GM18907 (cell line): ENCODE results near the gene KHDC1.
A peak's percentile ranks its signal among the peaks of the same experiment; 100 is the strongest.
"Not testable (repeated sequence)": the region's sequence is repeated elsewhere in the genome, so short reads cannot be mapped to it uniquely, and the experiment has no call there.

Experiments used
- ATAC-seq: cut with Tn5 transposase; IDR thresholded peaks from one replicate; pipeline ENCODE4 v1.9.1; 2021; ENCODE audit warnings: mild to moderate bottlenecking, moderate library complexity; ENCODE audit not compliant: unreplicated experiment

Gene KHDC1, protein sequence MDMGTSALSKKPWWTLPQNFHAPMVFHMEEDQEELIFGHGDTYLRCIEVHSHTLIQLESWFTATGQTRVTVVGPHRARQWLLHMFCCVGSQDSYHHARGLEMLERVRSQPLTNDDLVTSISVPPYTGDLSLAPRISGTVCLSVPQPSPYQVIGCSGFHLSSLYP

DNA sequence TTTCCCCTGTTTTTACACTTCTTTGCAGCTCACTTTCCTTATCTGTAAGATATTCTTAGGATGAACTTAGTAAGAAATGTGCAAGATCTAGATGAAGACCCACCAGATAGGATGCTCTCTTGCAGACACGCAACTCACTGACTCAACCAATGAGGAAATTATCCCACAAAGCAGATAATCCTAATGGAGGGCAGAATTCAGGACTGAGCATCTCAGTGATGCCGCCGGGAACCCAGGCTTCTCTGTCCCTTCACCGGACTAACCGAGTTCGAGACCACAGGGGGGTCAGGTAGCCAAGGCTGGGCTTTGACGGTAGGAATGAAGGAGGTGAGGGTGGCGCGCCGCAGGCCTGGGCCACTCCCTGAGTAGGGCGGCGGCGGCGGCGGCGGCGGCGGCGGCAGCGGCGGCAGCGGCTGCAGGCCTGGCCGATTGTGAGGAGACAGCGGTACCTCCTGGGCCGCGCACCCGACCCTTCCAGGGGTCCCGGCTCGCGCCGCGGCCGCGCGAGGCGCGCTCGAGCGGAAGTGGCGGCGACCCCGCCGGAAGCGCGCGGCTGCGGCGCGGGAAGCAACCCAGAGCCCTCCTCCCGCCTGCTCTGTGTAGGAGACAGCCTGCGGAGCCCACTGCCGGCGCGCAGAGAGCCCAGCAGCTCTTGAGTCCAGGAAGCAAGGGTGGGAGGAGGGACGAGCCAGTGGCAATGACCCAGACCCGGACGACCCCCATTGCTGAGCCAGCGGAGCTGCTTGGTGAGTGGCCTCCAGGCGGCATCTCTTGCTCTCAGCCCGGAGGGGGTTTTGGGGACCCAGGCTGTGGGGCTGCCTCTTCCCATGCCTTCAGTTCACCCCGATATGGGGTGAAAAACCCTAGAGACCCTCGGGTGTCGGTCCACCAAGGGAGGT, at the start of gene KHDC1:
Gene KHDC1, minus strand, starts transcription at position 526 of the 899 bp plus-strand sequence. CDS start 20,679 bp downstream, outside the sequence.
- ATAC-seq = peak; percentile 94

DNA sequence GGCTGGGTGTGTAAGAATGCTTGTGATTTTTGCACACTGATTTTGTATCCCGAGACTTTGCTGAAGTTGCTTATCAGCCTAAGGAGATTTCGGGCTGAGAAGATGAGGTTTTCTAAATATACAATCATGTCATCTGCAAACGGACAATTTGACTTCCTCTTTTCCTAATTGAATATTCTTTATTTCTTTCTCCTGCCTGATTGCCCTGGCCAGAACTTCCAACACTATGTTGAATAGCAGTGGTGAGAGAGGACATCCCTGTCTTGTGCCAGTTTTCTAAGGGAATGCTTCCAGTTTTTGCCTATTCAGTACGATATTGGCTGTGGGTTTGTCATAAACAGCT, 47.5 kb upstream of the KHDC1 start:
- not testable (repeated sequence) for ATAC-seq

DNA sequence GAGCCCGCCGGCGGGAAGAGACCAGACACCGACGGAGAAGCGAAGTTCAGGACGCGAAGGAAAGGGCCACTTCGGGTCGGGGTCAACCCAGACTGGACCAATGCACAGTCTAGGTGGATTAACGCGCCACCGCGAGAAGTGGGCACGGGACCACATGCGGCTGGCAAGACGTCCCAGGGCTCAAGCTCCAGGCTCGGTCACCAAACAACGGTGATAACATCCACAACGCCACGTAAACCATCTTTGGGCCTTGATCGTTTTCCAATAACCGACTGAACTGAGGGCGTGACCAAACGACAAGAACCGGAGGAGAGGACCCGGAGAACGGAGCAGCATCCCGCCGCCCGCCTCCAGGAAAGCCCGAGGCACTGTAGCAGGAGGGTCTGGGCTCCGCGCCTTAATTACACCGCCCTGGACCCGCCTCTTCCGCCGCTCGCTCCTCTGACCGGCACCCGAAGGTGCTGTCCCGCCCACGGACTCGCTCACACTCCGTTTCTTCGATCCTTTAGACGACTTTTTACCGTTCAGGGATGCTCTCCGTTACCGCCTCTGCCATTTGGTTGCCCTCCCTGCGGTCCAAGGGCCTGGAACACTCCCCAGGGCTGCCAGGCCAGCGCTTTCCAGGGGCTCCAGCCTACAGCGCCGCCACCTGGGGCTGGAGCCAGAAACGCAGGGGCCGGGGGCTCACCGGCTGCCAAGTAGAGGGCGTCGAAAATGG, 46.9 kb upstream of the KHDC1 start:
- ATAC-seq = peak; percentile 99

DNA sequence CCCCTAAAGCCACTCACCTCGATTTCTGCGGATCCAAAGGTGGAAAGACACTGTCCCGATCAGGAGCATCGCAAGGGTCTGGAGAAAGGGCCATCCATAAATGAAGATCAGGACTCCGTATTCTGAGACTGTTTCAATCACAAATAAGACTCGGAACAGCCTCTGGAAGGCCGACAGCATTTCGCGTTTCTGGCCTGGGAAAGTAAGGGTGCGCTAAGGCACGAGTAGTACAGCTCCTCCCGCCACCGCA, 46.5 kb upstream of the KHDC1 start:
- no peak for ATAC-seq

DNA sequence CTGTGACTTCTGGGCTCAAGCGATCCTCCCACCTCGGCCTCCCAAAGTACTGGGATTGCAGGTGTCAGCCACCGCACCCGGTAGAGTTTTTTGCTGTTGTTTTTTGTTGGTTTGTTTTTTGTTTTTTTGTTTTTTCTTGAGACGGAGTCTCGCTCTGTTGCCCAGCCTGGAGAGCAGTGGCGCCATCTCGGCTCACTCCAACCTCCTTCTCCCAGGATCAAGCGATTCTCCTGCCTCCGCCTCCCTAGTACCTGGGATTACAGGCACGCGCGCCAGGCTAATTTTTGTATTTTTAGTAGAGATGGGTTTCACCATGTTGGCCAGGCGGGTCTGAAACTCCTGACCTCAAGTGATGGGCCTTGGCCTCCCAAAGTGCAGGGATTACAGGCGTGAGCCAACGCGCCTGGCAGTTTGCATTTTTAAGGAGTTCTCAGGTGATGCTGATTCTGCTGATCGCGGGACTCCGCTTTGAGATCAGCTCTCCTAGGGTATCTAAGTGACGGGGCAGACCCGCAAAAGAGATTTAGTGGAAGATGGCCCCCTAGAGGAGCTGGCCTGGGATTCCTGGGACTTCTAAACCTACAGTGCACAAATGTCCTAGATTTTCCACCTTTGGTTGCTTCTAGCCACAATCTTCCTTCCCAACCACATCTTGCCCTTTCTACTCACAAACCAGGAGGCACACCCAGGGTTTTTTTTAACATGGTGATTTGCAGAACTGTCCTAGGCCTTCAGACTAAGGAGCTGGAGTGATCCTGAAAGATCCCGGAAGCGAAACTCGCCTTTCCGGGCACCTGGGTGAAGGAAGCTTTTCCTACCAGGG, 45.9 kb upstream of the KHDC1 start:
- ATAC-seq = no peak

DNA sequence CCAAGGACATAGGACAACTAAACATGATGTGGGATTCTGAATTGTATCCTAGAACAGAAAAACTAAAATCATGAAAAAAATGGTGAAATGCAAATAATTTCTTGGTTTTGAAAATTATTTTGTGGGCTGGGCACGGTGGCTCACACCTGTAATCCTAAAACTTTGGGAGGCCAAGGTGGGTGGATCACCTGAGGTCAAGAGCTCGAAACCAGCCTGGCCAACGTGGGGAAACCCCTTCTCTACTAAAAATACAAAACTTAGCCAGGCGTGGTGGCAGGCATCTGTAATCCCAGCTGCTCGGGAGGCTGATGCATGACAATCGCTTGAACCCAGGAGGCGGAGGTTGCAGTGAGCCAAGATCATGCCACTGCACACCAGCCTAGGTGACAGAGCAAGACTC, 40.8 kb upstream of the KHDC1 start:
- ATAC-seq = not testable (repeated sequence)

DNA sequence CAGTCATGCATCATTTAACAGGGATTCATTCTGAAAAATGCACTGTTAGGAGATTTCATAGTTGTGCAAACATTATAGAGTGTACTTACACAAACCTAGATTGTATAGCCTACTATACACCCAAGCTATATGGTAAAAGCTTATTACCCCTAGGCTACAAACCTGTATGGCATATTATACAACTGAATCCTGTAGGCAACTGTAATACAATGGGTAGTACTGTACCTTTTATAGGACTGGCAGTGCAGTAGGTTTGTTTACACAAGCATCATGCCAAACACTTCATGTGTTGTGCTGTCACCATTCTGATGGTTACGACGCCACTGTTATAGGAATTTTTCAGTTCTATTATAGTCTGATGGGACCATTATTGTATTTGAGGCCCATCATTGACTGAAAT, 39.3 kb upstream of the KHDC1 start:
- ATAC-seq = no peak

DNA sequence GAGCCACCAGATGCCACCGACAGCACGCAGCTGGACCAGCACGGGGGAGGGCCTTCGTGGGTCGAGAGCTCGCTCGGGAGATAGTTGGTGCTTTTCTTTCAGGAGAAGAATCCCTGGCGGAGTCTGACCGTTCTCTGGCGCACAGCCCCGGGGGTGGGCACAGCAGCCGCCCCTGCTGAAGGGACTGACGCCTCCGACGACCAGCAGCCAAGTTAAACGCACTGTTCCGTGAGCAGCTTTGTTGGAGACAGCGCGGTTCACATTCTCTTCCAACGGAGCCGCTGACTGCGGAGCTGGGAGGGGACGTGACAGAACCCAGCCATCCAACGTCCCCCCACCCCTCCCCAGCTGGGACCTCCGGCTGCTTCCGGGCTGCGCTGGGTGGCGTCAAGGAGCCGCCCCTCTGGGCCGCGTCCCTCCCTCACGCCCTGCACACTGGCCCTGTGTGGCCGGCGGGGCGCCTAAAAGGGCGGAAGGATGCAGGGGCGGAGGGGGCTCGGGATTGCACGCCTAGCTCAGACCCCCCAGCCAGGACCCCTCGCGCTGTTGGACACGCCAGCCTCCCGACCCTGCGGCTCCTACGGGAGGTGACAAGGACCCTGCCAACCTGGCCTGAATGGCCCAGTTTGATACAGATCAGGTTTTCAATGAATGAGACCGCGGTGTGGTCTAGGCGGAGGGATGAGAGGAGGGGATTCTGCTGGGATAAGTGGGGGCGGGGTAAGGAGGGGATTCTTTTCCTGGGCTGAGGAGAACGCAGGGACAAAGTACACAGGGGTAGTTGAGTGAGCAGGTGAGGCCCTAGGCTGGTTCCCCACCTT, 36.4 kb upstream of the KHDC1 start:
- ATAC-seq = no peak

DNA sequence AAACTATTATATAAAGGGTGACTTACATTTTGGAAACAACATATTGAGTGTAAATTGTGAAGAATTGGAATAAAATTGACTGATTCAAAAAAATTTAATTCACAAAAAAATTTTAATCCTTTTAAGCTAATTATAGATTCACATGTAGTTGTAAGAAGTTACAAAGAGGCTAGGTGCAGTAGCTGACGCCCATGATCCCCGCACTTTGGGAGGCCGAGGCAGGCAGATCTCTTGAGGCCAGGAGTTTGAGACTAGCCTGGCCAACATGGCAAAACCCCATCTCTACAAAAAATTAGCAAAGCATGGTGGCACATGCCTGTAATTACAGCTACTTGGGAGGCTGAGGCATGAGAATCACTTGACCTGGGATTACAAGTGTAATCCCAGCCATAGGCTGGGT, 30.3 kb upstream of the KHDC1 start:
- no peak for ATAC-seq

DNA sequence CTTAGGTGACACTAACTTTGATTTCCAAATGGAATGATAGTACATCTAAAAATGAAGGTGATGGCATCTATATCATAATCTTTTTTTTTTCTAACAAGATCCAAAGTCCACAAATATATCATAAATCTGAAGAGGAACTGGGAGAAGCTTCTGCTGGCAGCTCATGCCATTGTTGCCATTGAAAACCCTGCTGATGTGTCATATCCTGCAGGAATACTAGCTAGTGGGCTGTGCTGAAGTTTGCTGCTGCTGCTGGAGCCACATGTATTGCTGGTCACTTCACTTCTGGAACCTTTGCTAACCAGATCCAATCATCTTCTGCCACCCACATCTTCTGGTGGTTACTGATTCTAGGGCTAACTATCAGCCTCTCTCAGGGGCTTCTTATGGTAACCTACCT, 27.4 kb upstream of the KHDC1 start:
- no peak for ATAC-seq

DNA sequence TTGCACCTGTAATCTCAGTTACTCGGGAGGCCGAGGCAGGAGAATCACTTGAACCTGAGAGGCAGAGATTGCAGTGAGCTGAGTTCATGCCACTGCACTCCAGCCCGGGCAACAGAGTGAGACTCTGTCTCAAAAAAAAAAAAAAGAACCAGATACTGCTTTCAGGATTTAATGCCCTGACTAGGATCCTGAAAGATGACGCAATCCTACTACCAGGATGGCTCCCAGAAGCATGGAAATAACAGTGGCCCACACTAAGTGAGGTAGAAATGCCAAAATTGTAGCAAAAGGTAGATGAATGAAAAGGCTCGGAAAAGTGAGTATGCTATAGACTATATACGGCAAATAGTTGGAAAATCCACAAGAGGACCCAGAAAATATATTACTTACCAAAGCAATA, 23.8 kb upstream of the KHDC1 start:
- no peak for ATAC-seq

DNA sequence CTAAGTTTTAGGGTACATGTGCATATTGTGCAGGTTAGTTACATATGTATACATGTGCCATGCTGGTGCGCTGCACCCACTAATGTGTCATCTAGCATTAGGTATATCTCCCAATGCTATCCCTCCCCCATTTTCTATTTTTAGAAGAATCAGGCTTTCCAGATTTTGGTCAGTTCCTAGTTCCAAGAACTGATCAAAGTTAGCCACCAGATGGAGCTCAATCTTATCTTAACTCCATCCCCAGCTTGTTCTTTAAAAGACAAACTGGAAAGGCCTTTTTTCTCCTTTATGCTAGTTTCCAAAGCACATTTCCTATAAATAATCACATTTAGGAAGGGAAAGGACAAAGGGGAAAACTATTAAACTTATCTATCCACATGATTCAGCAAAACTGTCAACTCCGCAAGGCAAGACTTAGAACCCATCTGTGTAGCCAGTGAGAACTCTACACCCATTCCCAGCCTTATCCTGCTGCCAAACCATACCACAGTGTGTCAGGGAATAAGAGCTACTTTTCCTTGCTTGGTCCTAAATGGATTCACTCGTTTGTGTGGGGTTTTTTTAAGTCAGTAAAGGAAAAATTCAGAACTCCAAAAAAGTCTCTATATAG, 22.8 kb upstream of the KHDC1 start:
- no peak for ATAC-seq

DNA sequence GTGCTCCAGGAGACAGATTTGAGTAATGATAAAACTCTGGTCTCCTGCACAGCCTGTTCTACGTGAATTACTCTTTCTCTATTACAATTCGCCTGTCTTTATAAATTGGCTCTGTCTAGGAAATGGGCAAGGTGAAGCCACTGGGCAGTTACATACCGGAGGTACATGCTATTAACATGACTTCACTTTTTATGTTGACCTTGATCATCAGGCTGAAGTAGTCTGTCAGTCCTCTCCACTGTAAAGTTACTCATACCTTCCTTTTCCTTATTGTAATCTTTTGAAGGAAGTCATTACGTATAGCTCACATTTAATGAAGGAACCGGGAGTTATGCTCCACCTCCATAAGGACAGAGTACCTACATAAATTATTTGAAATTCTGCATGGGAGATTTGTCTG, 19.9 kb upstream of the KHDC1 start:
- no peak for ATAC-seq

DNA sequence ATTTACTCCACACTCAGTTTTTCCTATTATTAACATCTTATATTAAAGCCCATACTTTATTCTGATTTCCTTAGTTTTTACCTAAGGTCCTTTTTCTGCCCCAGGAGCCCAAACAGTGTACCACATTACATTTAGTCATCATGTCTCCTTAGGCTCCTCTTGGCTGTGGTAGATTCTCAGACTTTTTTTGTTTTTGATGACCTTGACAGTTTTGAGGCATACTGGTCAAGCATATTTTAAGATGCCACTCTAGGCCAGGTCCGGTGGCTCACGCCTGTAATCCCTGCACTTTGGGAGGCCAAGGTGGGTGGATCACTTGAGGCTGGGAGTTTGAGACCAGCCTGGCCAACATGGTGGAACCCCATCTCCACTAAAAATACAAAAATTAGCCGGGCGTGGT, 18.7 kb upstream of the KHDC1 start:
- ATAC-seq = not testable (repeated sequence)

DNA sequence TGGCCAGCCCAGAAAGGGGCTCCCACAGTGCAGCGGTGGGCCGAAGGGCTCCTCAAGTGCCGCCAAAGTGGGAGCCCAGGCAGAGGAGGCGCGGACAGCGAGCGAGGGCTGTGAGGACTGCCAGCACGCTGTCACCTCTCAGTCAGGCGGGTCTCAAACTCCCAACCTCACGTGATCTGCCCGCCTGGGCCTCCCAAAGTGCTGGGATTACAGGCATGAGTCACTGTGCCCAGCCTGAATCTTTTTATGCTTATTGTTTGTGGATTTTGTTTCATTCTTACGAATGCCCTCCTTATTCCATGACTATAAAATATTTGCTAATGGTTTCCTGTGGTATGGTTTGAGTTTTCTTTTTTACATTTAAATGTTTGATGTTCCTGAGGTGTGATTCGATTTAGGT, 6.3 kb upstream of the KHDC1 start:
- ATAC-seq = not testable (repeated sequence)

DNA sequence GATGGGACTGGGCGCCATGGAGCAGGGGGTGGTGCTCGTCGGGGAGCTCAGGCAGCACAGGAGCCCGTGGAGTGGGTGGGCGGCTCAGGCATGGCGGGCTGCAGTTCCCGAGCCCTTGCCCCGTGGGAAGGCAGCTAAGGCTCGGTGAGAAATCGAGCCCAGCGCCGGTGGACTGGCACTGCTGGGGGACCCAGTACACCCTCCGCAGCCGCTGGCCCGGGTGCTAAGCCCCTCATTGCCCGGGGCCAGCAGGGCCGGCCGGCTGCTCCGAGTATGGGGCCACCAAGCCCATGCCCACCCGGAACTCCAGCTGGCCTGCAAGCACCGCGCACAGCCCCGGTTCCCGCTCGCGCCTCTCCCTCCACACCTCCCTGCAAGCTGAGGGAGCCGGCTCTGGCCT, 5.9 kb upstream of the KHDC1 start:
- not testable (repeated sequence) for ATAC-seq

DNA sequence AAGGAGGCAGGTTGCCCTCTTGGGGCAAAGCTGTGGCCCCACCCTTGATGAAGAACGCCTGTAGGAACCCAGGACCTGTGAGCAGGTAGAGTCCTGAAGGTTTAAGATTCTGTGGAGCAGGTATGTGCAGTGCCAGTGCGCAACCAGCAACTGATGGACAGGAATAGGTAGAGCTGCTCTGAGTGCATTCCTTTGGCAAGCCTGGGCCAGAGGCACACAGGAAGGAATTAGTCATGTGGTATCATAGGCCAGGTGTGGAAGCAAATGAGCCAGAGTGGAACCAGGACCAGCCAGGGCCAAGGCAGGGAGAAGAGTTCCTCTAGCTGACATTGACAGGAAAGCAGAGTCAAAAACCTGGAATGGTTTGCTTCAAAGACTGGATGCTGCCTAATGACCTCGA, 1.4 kb upstream of the KHDC1 start:
- no peak for ATAC-seq

DNA sequence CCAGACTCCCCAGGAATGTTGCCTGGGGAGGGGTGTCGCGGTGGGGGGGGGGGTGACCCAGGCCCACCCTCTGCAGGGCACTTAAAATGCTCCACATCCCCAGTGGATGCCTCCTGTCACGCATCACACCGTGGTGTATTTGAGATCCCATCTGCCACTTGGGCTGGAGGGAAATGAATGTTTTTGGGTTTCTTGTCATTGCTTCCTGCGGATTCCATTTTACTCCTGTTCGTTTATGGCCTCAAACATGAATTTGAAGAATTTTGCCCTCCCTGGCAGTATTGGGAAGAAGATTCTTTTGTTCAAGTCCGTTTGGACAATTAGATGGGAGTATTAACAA, 544 bp upstream of the KHDC1 start:
- peak; percentile 11 for ATAC-seq

DNA sequence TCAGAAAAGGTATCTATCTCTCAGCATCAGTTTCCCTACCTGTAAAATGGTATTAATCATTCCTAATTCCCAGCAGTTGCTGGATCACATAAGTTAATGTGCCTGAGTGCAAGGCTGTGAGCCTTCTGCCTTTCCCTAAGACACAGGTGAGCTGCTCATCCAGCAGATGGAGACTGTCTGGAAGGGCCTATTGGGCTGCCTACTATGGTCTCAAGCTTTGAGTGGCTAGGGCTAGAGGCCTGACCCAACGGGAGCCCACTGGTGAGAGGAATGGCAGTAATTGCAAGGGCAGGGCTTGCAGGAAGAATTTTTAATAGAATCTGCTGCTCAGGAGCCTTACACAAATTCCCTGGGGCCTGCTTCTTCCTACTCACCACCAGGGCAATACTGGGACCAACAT, 4.3 kb downstream of the KHDC1 start:
- no peak for ATAC-seq

DNA sequence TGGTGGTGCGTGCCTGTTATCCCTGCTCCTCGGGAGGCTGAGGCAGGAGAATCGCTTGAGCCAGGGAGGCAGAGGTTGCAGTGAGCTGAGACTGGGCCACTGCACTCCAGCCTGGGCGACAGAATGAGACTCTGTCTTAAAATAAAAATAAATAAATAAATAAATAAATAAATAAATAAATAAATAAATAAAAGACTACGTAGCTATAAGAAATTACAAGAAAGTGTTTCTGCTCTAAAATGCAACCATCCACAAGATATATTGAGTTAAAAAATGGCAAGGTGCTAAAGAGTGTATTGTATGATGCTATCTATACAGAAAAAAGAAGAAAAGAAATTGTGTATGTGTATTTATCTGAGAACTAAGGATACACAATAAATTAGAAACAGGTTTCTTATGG, 8.7 kb downstream of the KHDC1 start:
- ATAC-seq = not testable (repeated sequence)
